Stimulated activated CD8-positive, alpha-beta memory T cell treated with anti-CD3 and anti-CD28 coated beads, Interleukin-7, amount 100 ng/mL, for 24 hours (primary cell): Measurements from ENCODE around the gene ZDHHC11B.
"Not testable (repeated sequence)": the region's sequence is repeated elsewhere in the genome, so short reads cannot be mapped to it uniquely, and the experiment has no call there.

Source experiments
- DNase-seq: peaks from one replicate; pipeline ENCODE4 v3.0.0-alpha.2; 2020; ENCODE audit warnings: low read depth

Gene ZDHHC11B

DNA sequence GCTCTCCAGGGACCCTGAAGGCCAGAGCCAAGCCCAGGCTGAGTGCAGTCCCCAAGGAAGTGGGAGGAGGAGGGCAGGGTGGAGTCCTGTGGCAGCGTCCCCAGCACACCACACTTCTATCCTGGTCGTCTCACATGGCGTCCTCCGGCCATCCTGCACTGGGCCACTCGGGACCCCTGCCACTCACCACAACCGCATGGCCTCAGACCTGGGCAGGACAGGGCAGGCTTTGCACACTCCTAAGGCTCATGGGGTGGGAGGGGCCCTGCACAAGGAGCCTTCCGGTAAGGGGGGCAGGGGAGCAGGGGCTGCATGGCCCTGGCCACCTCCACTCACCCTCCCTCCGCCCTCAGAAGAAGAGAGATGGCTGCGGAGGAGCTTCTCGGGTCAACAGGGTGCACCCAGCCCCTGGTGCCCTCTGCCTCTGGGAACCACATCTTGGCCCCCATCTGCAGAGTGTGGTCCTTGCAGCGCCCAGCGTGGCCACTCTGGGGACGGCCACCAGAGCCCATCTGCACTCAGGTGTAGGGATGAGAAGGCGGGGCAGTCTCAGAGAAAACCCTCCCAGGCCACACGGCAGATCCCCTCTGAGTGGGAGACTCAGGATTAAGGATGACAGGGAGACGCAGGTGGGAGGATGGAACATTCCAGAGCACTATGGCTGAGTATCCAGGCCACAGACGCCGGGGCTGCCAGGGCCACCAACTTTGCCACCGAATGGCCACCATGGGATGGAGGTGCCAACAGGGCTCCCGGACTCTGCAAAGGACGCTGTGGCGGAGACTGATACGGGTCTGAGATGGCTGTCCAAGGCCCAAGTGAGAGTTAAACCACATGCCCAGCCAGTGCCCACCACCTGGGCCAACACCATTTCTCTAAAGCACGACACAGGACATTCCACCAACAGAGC lies 99.0 kb downstream of the ZDHHC11B start:
- DNase-seq, result no peak

DNA sequence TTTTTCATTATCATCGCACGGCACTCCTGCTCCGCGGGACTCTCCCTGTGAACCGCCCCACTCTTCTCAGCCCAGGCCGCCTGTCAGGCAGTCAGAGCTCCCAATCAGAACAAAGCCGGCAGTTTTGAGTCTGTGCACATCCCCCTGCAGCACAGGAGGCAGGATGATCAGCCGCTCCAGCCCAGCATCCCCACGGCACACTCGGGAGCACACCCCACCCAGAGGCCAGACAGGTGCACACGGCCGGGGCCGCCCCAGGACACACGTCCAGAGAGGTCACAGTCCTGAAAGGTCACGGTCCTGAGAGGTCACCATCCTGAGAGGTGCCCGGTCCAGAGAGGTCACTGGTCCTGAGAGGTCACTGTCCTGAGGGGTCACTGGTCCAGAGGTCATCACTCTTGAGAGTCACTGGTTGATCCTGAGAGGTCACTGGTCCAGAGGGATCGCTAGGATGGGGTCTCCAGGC lies 99.7 kb downstream of the ZDHHC11B start:
- DNase-seq, result no peak

DNA sequence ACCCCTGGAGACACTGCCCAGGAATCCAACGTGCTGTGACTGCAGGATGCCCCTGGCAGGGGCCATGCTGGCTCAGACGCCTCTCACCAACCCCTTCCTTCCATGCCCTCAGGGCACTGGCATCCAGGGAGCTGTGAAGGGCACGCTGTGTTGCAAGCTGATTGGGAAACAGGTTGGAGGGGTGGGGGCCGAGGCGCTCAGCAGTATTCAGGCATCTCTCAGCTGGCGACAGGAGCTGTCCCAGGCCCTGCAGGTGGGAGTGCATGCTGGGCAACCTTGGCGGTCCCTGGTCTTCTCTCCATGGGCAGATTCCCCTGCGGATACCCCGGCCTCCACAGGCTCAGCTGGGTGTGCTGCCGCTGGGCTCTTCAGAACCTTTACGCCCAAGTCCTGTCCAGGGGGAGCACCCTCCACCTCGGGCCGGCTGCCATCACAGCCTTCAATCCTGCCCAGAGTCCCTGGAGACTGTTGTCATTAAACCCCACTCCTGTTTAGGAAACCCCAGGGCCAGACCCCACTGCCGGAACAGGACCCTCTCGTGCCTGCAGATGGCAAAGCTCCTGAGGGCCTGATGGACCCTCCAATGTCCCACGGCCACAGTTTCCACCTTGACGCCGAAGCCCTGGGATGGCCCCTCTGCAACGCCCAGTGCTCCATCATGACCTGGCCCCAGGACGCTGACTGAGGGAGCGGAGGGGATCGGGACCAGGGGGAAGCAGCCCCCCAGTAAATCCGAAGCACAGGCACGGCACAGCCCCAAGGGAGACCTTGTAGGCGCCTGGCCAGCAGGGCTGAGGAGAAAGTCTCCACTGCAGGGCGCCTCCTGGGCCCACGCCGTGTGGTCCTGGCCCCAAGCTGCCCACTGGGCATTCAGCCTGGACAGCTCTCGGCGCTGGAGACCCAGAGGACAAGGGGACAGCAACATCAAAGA lies 100.7 kb downstream of the ZDHHC11B start:
- DNase-seq, result no peak

DNA sequence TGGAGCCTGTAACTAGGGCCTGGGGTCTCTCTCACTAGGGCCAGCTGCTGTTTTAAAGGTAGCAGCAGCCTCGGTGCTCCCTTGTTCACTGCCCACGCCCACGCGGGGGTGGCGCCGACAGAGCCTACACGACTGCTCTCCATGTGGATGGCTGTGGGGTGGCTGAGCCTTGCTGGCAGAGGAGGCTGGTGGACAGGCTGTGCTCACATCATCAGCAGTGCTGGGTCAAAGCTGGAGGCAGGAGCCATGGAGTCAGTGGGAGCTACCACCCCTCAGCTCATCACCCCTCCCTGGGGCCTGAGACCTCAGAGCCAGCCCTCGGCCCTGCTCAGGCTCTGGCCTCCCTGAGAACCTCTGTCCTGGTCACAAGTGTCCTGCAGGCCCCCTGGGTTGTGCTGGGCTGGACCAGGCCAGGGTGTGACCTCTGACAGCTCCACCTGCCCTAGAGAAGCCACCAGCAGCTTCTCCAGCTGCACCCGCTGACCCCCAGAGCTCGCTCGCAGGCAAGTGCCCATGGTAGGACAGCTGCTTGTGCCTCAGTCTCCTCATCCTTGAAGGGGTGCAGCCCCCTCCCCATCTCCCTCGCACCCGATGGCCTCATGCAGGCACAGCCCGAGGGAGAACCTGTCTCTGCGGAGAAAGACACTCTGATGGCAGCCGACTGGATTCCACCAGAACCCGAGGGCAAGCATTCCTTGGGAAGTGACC lies 101.7 kb downstream of the ZDHHC11B start:
- not testable (repeated sequence) for DNase-seq

DNA sequence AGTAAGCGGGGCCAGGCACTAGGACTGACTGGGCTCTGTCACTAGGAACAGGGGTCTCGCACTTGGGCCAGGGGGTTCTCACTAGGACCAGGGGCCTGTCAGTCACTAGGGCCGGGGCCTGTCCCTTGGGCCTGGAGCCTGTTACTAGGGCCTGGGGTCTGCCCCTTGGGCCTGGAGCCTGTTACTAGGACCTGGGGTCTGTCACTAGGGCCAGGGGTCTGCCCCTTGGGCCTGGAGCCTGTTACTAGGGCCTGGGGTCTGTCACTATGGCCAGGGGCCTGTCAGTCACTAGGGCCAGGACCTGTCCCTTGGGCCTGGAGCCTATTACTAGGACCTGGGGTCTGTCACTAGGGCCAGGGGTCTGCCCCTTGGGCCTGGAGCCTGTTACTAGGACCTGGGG lies 102.3 kb downstream of the ZDHHC11B start:
- not testable (repeated sequence) for DNase-seq

DNA sequence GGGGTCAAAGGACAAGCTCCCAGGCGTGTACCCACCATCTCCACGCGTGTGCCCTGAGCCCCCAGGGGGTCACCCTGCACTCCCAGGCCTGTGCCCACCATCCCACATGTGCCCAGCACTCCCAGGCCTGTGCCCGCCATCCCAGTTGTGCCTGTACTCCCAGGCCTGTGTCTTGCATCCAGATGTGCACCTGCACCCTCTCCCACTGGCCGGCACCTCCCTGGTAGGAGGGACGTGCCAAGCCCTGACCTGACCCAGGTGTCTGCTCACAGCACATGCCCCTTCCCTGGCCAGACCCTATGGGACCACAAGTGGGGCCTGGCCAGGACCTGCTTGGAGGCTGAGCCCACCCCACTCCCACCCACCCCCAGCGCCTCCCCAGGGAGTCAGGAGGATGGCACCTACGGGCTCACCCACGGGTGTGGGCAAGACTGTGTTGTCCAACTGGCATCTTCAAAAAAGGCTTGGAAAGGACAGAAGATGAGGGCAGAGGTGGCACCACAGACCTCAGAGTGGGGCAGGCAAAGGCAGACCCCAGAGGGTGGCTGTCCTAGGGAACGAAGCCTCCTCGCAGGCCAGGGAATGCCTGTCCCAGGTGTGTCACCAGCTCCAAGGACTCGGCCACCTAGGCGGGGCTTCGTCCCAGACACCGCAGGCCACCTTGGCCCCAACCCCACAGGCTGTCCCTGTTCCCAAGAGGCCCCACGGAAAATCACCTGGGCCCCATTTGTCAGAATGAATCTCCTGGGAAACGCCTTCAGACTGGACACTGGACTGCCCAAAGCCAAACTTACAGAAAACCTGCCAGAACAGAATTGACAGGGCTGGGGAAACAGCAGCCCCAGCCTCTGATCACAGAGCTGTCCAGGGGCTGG lies 103.0 kb downstream of the ZDHHC11B start:
- DNase-seq, result not testable (repeated sequence)

DNA sequence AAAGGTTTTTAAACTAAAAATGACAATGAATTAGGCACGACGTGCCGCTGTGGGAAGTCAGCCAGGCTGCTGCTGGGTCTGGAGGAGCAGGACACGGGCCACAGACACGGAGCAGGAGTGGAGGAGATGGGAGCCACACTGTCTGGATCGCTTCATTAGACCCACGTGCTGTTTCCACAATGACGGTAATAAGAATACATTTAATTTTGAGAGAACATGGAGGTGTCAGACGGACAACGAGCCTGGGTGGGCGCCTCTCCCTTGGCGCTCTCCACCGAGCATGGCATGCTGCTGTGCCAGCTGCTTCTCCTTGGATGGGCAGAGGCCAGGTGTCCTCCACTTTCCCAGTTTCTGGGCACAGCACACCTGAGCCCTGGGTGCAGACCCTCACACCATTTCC lies 103.7 kb downstream of the ZDHHC11B start:
- DNase-seq, result not testable (repeated sequence)

DNA sequence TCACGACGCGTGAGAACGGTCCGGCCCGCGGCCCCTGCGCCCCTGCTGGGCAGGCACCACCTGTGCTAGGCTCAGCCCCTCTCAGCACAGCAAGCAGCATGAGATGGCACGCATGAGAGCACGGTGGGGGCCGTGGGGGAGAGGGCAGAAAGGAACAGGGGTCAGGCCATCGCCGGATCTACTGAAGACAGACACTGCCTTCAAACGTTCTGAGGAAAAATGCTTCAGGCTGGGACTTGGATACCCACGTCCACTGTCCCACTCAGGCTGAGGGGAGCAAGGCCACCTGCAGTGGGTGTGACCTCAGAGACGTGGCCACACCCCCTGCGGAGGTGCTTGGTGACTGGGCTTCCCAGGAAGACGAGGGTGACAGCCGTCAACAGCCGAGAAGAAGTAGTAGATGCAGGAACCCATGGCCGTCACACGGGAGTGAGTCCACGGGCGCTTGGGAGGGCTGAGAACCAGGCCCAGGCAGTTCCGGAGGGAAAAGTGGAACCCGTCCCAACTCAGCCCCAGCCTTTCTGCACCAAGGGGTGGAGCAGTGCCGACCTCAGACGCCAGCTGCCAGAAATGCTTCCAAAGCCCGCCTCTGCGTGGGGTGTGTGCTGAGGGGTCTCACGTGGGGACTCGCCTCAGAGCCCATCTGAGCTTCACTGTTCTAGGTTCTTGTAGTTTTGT lies 104.3 kb downstream of the ZDHHC11B start:
- not testable (repeated sequence) for DNase-seq

DNA sequence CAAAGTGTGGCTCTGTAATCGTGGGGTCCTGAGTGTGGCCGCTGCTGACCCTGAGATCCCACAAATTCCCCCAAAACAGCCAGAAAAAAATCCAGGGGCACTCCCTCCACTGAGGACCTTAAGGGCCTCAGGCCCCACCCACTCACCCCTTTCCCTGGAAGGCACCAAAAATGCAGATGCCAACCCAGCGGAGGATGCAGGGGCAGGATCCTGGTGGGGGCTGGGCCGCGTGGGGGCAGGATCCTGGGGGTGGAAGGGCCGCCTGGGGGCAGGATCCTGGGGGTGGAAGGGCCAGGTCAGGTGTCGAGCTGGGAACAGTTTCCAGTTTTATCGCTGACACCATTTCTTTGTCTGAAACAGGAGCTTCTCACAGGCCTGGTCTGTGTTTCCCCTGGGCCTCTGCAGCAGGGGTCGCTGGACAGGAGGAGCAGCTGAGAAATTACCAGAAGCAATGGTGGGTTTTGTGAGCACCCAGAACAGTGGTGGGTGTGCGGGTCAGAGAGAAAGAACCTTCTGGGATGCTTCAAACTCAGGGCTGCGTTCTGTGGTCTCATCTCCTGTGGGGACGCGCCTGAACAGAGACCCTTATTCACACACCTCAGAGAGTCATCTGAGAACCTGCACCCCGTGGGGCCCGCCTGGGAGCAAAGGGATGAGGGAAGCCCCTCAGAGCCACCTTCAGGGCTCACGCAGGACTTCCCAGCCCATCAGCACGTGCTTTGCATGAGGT lies 105.2 kb downstream of the ZDHHC11B start:
- not testable (repeated sequence) for DNase-seq

DNA sequence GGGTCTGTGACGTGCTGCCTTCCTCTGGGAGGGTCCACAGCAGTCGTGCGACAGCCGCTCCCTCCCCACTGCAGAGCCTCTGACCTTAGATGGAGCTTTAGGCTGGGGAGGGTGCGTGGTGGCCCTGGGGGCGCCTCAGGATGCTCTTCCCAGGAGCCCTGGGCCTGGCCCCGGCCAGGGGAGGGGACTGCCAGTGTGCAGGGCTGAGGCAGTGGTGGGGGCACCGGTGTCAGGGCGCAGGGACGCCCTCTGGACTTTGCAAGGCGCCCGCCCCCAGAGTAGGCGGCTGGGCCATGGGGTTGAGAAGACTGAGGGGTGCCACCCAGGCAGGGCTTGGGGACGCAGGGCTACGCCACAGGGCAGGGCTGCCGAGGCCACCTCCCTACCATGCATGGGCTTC lies 106.0 kb downstream of the ZDHHC11B start:
- not testable (repeated sequence) for DNase-seq

DNA sequence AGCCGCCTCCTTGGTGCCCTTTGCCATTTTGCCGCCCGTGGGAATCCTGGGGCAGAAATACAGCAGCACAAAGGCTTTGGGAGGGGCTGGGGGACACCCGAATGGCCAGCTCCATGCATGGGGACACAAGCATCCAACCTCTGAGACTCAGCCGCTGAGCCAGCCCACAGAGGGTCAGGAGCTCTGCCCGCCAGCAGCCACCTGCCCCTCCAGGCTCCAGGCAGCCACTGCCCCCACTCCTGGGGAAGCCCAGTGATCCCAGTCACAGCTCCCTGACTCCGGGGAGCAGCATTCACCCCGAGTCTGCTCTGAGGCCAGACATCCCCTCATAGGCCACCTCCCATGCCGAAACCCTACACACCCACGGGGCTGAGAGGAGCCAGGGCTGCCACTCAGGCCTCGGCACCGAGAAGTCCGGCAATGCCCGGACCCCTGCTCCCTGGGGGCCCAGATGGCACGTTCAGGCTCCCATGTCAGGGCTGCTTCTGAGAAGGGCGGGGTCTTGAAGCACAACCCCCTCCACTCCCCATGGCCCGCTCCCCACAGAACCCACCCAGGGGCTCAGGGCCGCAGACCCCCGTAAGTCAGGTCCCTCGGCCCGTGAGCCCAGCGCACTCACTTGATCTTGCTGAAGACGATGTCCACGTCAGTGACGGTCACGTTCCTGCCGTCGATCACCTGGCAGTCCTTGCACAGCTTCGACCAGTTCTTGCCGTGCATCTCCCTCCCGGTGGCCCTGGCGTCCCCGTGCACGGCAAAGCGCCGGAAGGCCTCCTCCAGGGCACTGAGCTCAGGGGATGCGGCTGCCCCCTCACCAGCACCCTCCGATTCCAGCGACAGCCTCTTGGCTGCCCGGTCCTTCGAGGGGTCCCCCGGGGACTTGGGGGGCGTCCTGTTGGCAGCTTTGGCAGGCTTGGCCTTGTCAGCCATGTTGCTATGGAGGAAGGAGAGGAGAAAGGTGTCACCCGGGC lies 107.1 kb downstream of the ZDHHC11B start:
- no peak for DNase-seq

DNA sequence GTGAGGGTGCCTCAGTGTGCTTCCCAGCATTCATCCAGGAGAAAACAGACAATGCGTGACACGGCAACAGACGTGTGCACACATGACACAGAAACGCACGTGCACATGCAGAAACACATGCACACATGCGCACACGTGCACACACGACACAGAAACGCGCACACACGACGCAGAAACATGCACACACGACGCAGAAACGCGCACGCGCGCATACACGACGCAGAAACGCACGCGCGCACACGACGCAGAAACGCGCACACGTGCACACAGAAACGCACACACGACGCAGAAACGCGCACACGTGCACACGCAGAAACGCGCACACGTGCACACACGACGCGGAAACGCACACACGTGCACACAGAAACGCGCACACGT lies 107.8 kb downstream of the ZDHHC11B start:
- DNase-seq, result no peak

DNA sequence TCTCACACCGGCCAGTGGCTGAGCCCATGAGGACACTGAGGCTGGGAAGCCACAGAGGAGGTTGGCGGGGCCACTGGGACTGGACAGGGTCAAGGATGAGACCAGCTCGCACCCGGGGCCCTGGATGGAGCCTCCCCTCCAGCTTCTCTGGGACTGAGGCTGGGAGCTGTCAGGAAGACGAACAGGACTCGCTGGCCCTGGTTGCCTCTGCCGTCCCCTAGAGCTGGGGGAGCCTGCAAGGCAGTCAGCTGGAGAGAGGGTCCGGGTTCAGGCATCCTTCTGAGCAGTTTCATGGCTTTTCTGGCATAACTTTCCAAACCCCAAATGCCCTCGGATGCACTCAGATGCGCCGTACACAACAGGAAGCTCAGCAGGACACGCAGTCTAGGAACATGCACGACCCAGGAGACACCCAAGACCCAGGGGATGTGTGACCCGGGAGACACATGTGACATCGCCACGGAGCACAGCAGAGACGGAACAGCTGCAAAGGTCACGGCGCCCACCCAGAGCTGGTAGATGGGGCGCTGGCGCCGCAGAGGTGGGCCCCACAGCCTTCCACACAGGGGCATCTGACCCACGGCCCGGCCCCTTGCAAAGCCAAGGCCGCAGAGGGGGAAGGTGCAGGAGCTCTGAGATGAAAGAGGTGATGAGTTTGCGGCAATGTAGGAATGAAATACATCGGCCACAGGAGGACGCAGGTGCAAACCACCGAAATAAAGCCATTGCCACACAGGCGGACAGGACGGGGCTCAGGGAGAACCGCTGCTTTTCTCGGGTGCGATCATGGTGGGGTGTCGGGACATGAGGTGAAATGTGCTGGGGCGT lies 108.4 kb downstream of the ZDHHC11B start:
- no peak for DNase-seq

DNA sequence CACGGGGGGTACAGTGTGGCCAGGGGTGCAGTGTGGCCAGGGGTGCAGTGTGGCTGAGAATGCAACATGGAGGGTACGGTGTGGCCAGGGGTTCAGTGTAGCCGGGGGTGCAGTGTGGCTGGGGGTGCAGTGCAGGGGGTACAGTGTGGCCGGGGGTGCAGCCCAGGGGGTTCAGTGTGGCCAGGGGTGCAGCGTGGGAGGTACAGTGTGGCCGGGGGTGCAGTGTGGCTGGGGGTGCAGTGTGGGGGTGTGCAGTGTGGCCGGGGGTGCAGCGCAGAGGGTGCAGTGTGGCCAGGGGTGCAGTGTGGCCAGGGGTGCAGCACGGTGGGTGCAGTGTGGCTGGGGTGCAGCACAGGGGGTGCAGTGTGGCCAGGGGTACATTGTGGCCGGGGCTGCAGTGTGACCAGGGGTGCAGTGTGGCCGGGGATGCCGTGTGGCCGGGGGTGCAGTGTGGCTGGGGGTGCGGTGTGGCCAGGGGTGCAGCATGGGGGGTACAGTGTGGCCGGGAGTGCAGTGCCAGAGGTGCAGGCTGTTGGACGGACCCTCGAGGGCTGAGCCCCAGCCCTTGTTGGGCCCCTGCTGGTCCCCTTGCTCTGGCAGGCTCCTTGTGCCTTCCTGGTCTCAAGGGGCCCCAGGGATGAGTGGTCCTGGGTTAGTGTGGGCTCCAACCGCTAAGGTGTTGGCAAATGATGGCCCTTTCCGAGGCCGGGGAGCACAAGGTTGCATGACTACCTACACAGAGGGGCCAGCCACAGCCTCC lies 109.2 kb downstream of the ZDHHC11B start:
- DNase-seq, result no peak

DNA sequence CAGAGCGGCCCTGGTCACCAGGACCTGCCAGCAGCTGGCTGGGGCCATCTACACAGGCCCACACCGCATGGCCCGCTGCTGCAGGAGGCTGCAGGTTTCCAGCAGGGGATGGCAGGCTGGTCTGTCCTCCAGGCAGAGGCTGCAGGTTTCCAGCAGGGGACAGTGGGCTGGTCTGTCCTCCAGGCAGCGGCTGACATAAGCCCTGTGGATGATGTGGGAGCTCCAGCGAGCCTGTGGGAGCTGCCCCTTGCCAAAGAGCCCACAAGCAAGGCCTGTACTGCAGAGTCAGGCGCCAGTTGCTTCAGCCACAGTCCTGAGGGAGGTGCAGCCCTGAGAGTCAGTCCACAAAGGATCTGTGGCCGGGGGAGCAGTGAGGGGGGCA lies 109.9 kb downstream of the ZDHHC11B start:
- DNase-seq, result no peak

DNA sequence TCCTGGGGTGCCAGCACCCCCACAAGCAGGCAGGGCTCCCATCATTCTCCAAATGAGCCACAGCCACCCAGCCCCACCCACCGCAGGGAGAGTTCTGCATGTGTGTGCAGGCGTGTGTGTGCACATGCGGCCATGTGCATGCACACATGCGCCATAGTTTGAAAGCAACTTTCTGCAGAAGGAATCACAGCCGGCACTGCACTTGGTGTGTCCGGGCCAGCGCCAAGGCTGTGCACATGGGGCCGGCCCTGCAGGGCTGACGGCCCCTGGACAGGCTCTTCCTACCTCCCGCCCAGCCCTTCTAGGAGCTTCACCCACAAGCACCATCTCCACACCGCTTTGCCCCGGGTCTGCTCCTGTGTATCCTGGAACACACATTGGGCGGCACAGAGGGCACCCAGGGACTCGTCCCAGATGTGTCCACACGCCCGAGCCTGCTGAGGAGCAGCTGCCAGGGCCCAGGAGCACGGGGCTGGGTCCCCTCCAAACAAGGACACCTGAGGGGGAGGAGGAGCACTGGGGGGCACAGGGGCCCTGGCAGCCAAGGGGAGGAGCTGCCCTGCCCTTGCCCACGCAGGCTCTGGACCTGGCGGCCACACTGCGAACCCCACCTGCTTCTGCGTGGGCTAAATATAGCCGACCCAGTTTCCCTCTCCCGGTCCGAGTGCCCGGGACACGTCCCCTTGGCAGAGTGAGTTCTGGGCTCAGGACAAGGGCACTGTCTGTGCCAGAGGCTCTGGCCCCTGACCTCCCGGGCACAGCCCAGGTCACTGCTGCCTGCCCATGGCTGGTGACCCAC lies 110.5 kb downstream of the ZDHHC11B start:
- DNase-seq, result no peak
